Hepatic stellate cell (primary cell): Measurements from ENCODE around the gene SYTL5.
"Not testable (repeated sequence)": the region's sequence is repeated elsewhere in the genome, so short reads cannot be mapped to it uniquely, and the experiment has no call there.

Source experiments
- DNase-seq: peaks from one replicate; pipeline ENCODE4 v3.0.0; 2011; ENCODE audit warnings: low spot score

The SYTL5 gene

GRCh38 chrX:38006291-38006690, at the start of gene SYTL5:
SYTL5 (plus strand) TSS chrX:38006553; CDS start chrX:38033890, 27,337 bp downstream.
- DNase-seq = no peak

- peak; percentile 2 for DNase-seq
Measured at GRCh38 chrX:37958525-37959211, 47.7 kb upstream of the SYTL5 start.

GRCh38 chrX:37959212-37960021, 46.9 kb upstream of the SYTL5 start:
- DNase-seq = no peak

DNA sequence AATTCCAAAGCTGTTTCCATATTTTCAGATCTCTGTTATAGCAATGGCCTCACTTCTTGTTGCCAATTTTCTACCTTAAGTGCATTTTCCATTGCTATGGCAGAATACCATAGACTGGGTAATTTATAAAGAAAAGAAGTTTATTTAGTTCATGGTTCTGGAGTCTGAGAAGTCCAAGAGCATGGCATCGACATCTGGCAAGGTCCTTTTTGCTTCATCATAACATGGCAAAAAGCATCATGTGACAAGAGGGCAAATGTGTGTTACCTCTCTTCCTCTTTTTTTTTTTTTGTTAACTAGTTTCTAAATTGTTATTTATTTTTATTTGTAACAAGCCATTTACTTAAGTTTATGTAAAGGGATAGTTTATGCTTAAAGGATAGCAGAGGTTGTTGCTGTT, 45.2 kb upstream of the SYTL5 start:
- no peak for DNase-seq

GRCh38 chrX:37967714-37968113, 38.6 kb upstream of the SYTL5 start:
- DNase-seq = no peak

DNA sequence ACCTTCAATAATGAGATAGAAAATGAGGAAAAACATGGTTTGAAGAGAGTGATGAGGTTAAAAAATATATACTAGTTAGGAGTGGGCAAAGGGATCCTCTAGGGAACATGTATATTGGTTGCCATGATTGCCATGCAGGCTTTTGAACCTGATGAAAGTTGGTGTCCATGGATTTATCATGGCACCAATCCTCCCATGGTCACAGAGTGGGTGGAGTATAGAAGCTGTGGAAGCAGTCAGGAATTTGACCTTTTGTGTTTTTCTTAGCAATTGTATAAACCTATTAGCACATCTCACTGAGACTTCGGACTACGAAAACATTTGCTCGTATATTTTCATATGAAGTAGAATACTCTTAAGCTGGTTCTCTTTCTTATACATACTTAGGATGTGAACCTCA, 30.9 kb upstream of the SYTL5 start:
- DNase-seq = no peak

DNA sequence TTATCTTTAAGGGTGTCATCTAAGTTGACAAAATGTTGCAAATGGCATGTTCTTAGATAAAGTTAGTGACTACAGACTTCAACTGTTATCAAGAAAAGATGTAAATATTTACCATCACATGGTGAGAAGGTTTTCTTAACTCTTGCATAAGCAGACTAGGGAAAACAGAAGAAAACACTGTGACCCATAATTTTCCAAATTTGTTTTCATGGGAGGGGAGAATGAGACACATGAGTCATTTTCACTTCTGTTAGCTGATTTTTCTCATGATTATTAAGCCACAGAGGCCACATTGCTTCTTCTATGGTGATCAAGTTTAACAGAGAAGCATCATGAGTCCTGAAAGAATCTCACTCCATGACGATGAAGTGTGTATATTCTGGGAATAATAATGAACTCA, 30.2 kb upstream of the SYTL5 start:
- DNase-seq = no peak

GRCh38 chrX:37984880-37985279, 21.5 kb upstream of the SYTL5 start:
- DNase-seq = no peak

GRCh38 chrX:37986893-37987292, 19.5 kb upstream of the SYTL5 start:
- DNase-seq = peak; percentile 29

DNA sequence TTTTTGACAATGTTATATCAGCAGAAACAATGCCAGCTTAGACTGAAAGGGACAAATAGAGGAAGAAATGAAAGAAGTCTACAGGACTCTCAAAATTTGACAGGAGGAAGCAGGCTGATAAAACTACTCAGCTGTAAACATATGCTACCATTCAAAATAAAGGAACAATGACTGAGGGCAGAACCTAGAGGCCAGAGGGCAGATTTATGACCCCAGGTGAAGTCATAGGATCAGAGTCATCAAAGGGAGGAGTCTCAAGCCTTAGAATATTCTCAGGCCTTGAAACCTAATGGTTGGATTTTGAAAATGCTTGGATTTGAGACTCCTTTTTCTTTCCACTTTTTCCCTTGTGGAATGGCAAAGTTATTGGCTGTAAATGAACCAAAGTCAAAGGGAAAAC, 17.0 kb upstream of the SYTL5 start:
- DNase-seq = no peak

- DNase-seq = not testable (repeated sequence)
Measured at GRCh38 chrX:37991303-37991702, 15.1 kb upstream of the SYTL5 start.

DNA sequence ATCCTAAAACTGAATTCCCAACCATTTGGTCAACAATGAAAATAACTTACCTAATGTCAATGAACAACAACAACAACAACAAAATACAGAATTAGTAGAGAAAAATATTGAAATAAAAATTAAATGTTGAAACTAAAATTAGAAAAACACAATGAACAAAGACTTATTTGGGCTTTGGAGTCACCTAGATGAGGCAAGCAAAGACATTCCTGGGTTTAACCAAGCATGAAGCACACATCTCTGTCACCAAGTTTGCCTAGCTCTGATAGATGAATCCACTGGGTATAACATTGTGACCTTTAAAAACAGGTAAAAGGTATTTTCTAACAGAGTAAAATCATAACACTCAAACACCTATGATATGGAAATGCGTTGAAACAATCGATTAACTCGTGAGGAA, 13.2 kb upstream of the SYTL5 start:
- no peak for DNase-seq

GRCh38 chrX:37993837-37994619, 12.3 kb upstream of the SYTL5 start:
- DNase-seq = no peak

DNA sequence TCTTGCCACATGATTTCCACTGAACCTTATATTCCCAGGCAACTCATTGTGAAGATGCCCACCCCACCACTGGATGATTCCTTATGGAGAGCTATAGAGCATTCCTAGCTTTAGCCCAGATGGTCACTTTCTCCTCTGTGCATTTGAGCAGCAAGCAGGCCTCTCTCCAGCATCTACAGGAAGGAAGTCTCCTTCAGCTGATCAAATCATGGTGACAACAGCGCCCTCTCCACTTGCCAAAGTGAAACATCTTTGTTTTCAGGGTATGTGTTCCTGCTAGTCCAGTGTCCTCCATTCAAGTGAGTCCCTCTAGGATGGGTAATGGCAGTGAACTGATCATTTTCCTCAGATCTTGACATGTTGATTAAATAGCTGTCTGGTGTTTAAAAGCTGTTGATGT, 10.9 kb upstream of the SYTL5 start:
- no peak for DNase-seq

DNA sequence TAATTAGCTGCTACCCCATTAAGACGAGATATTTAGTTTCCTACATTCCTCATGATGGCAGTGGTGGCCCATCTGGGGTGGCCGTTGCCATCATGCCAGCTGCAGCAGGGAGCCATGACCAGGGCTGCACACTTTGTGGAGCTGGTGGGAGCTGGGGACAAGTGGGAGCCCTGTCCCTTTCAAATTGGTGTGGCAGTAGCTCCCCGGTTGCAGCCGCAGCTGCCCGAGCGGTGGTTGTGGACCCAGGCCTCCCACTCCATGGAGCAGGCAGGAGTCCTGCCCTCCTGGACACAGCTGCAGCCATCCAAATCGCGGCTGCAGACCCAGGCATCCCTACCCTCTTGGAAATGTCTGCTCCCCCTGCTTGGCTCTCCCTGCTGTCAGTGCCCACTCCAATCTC, 9.3 kb upstream of the SYTL5 start:
- no peak for DNase-seq

DNA sequence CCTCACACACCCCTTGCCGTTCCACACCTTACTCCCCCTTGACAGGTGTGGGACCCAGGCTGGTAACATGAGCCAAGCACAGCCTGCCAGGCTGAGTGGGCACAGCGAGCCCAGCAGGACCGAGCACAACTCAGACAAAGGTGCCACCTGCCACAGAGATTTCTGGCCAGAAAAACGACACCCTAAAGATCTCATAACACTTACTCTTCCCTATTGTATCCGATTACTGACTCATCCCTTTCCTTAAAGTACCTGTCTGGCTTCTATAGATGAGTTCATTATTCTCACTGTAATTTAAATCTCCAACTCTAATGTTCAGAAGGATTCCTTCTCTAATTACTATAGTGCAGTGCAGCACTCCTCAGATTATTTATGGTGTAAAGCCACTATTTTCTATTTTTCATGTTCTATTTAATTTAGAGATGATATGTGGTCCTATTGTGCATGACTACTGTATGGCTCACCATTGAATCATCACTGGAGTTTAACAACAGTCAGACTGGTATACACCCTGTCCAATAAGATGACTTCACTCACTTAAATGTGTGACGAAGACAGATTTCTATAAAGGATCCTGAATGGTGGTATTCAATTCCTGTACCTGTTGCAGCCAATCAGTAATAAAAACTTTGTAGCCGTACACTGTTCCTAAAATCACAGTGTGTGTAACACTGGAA, 7.6 kb upstream of the SYTL5 start:
- peak; percentile 58 for DNase-seq

GRCh38 chrX:38000706-38001105, 5.6 kb upstream of the SYTL5 start:
- no peak for DNase-seq

DNA sequence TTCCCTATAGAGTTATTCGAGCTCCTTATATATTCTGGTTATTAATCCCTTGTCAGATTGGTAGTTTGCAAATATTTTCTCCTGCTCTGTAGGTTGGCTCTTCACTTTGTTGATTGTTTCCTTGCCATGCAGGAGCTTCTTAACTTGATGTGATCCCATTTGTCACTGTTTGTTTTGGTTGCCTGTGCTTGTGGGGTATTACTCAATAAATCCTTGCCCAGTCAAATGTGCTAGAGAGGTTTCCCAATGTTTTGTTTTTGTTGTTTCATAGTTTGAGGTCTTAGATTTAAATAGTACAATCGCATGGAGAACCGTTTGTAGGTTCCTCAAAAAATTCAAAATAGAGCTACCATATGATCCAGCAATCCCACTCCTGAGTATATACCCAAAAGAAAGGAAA, 2.3 kb upstream of the SYTL5 start:
- no peak for DNase-seq

GRCh38 chrX:38006778-38007177, 425 bp downstream of the SYTL5 start:
- DNase-seq = no peak

GRCh38 chrX:38008658-38009057, 2.3 kb downstream of the SYTL5 start:
- DNase-seq = no peak

DNA sequence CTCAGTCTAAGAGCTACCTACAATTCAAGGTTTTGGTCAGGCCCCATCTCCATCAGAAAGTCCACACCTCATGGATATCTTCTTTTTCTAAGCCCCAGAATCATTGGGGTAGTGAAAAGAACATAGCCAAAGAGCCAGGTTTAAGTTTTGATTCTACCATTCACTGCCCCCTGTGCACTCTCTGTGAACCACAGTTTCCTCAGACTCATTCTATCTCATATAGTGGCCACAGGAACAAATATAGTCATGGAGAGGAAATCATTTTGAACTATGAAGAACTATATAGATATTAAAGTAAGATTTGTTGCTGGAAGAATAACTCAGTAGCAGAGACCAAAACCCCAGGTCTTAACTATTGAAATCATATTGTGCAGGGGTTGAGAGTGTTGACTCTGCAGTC, 3.3 kb downstream of the SYTL5 start:
- no peak for DNase-seq

GRCh38 chrX:38018766-38019425, 12.5 kb downstream of the SYTL5 start:
- no peak for DNase-seq
